K562 (cell line): ENCODE data around the gene KRT71. TPM values are rescaled to one million over a fixed set of nuclear protein-coding genes. Genes with fewer than 3 reads are reported as not detected.

Experiments
- FOXM1 ChIP-seq, 2 experiments: fragments of 450-650 bp in 1 of 2; sonication (generic) in 1 of 2; formaldehyde crosslinking in 1 of 2; IDR thresholded peaks; 2 replicates each; pipeline versions ENCODE4 v1.6.1 to v1.9.0; 2017 to 2022; ENCODE audit warnings: low read depth in 2 of 2, mild to moderate bottlenecking in 2 of 2, missing genetic modification reagents in 1 of 2, moderate library complexity in 1 of 2
- KDM5B ChIP-seq: fragments of 200-600 bp; sonication (generic); IDR thresholded peaks from 2 replicates; pipeline ENCODE4 v1.6.1; 2012; ENCODE audit warnings: low read depth, mild to moderate bottlenecking, moderate library complexity, low read length, control low read depth, inconsistent platforms; ENCODE audit not compliant: insufficient replicate concordance
- MCM7 ChIP-seq, 2 experiments: fragments of 450-650 bp; IDR thresholded peaks; 2 replicates each; pipeline ENCODE4 v1.6.1; 2016 to 2018
- MTA2 ChIP-seq: fragments of 450-650 bp; IDR thresholded peaks from 2 replicates; pipeline ENCODE4 v1.6.1; 2016; ENCODE audit warnings: low read depth
- REST ChIP-seq, 2 experiments: fragments of 450-650 bp; formaldehyde crosslinking in 1 of 2; IDR thresholded peaks; 2 replicates each; pipeline versions ENCODE4 v1.4.0 to v1.6.1; 2014 to 2020; ENCODE audit warnings: mild to moderate bottlenecking in 2 of 2, borderline replicate concordance in 1 of 2, low read depth in 1 of 2
- THAP12 ChIP-seq: fragments of 250-450 bp; sonication (Bioruptor Pico); IDR thresholded peaks from 2 replicates; pipeline ENCODE4 v1.9.0; 2021; ENCODE audit warnings: mild to moderate bottlenecking, inconsistent platforms
- ZBTB43 ChIP-seq: sonication (generic); formaldehyde crosslinking; IDR thresholded peaks from 2 replicates; pipeline ENCODE4 v1.8.0; 2023; ENCODE audit warnings: mild to moderate bottlenecking, missing genetic modification reagents
- ZNF41 ChIP-seq: fragments of 250-450 bp; sonication (Bioruptor Pico); conservative IDR thresholded peaks from 2 replicates; pipeline ENCODE4 v1.4.0; 2020; ENCODE audit warnings: mild to moderate bottlenecking
- polyA plus RNA-seq, 8 experiments: library from polyadenylated mRNA; depleted of rRNA in 4 of 8; stranded (reverse) in 5 of 8; unstranded in 3 of 8; fragments of >200 nt; fragmentation: Nextera tagmentation in 2 of 8; fragmentation: Illumina TruSeq in 1 of 8; extraction: Ambion mirVana in 2 of 8; extraction: Trizol in 1 of 8; gene quantifications; 2 replicates each; pipeline versions ENCODE4 v1.2.1 to v1.2.3, GENCODE V29; 2011 to 2014; ENCODE audit warnings: inconsistent platforms in 1 of 8, missing spikeins in 1 of 8
- total RNA-seq, 7 experiments: library from RNA; depleted of rRNA in 6 of 7; stranded (reverse); fragments of >200 nt in 6 of 7; fragmentation: Illumina TruSeq in 2 of 7; extraction: Trizol in 2 of 7; gene quantifications; 2 replicates each; pipeline versions ENCODE4 v1.2.1 to v1.2.3, GENCODE V29; 2011 to 2021; ENCODE audit warnings: low replicate concordance in 1 of 7

KRT71 gene
- total and polyA plus RNA-seq, 9 of the 15 experiments (the other 6 are each of a cell fraction or from before 2014, with no cell fraction given): not detected

- TF ChIP-seq FOXM1 (IDR thresholded peaks at IDR 0.05; ENCODE audit: low read depth): no peak
- no peak for TF ChIP-seq FOXM1 (CRISPR knock-in tag; IDR thresholded peaks at IDR 0.05; ENCODE audit: low read depth)
- TF ChIP-seq ZBTB43 (CRISPR knock-in tag): no peak
- no peak for TF ChIP-seq ZNF41
- no peak for TF ChIP-seq MTA2
- no peak for TF ChIP-seq KDM5B
- no peak for TF ChIP-seq THAP12 (CRISPR knock-in tag)
- TF ChIP-seq REST (IDR thresholded peaks at IDR 0.05; ENCODE audit: borderline replicate concordance): no peak
- TF ChIP-seq REST (CRISPR knock-in tag; IDR thresholded peaks at IDR 0.05; ENCODE audit: low read depth): no peak
- TF ChIP-seq MCM7 (IDR thresholded peaks at IDR 0.05): no peak
These were observed 6.0 kb upstream of the KRT71 start (continued) for GRCh38 chr12:52558781-52559445.
